ENCODE results near the gene PRR20G.

- TF ChIP-seq POLR2A (IDR thresholded peaks at IDR 0.05; ENCODE audit: control extremely low read depth in 1 of 2, low read depth in 2 of 2, low read length in 2 of 2) (no peak), POLR2AphosphoS5 (IDR thresholded peaks at IDR 0.05; ENCODE audit: low read depth, low read length) (no peak), RNF2 (IDR thresholded peaks at IDR 0.05; ENCODE audit: borderline replicate concordance, low read depth, low read length, missing control alignments, poor library complexity, severe bottlenecking) (no peak), RFX5 (IDR thresholded peaks at IDR 0.05; ENCODE audit: borderline replicate concordance, low read depth, low read length) (no peak), CTCF (IDR thresholded peaks at IDR 0.05; ENCODE audit: control extremely low read depth in 1 of 3, insufficient read depth in 1 of 3, low read depth in 1 of 3, low read length in 3 of 3) (no peak), SRF (IDR thresholded peaks at IDR 0.05; ENCODE audit: low read depth, low read length) (no peak), CHD1 (IDR thresholded peaks at IDR 0.05; ENCODE audit: low read depth, low read length) (no peak)
These were observed 33.7 kb downstream of the PRR20G start for GRCh38 chr3:127254033-127254644.
